ENCODE measurements around the gene ZCCHC3.
A peak's percentile ranks its signal among the peaks of the same experiment; 100 is the strongest.
"Not testable (repeated sequence)": the region's sequence is repeated elsewhere in the genome, so short reads cannot be mapped to it uniquely, and the experiment has no call there.

ZCCHC3 gene

DNA sequence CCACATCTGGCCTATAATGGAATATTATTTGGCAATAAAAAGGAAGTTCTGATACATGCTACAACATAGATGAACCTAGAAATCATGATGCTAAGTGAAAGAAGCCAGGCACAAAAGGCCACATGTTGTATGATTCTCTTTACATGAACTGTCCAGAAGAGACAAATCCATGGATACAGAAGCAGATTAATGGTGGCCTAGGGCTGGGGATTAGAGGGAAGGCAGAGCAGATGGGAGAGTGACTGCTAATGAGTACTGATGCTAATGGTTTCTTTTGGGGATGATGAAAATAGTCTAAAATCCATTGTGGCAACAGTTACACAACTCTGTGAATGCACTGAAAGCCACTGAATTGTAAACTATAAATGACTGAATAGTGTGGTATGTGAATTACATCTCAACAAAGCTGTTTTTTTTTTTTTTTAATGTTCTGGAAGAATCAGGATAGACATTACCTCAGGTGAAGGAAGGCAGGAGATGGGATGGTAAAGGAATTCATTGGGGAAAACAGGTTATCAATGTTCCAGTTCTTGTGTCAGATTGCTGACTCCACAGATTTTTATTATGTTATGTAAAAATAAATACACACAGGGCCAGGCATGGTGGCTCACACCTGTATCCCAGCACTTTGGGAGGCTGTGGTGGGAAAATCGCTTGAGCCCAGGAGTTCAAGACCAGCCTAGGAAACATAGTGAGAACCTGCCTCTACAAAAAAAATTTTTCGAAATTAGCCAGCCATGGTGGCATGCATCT, 19.1 kb downstream of the ZCCHC3 start:
- DNase-seq, result no peak

GRCh38 chr20:324177-325044, 27.0 kb downstream of the ZCCHC3 start:
- peak; percentile 96 for DNase-seq

GRCh38 chr20:325045-325888, 27.9 kb downstream of the ZCCHC3 start, which contains the start of gene SOX12:
Gene SOX12 (plus strand): TSS chr20:325552. CDS start chr20:325925, 373 bp downstream.
- peak; percentile 99 for DNase-seq

DNA sequence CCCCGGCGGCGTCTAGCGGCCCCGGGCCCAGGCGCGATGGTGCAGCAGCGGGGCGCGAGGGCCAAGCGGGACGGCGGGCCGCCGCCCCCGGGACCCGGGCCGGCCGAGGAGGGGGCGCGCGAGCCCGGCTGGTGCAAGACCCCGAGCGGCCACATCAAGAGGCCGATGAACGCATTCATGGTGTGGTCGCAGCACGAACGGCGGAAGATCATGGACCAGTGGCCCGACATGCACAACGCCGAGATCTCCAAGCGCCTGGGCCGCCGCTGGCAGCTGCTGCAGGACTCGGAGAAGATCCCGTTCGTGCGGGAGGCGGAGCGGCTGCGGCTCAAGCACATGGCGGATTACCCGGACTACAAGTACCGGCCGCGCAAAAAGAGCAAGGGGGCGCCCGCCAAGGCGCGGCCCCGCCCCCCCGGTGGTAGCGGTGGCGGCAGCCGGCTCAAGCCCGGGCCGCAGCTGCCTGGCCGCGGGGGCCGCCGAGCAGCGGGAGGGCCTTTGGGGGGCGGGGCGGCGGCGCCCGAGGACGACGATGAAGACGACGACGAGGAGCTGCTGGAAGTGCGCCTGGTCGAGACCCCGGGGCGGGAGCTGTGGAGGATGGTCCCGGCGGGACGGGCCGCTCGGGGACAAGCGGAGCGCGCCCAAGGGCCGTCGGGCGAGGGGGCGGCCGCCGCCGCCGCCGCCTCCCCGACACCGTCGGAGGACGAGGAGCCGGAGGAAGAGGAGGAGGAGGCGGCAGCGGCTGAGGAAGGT, 28.7 kb downstream of the ZCCHC3 start:
- DNase-seq, result peak; percentile 60

DNA sequence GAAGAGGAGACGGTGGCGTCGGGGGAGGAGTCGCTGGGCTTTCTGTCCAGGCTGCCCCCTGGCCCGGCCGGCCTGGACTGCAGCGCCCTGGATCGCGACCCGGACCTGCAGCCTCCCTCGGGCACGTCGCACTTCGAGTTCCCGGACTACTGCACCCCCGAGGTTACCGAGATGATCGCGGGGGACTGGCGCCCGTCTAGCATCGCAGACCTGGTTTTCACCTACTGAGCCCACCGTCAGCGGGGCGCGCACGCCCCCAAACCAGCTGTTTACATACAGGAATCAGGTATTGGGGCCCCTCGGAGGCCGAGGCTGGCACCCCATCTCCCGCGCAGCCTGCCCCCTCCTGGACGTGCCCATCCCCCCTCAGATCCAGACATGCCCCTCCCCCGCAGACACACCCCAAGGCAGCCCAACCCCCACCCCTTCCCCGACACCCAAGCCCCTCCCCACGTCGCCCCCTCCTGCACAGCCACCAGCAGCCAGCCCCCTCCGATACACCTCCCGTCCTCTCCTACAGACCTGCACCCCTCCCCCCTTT, 29.3 kb downstream of the ZCCHC3 start:
- no peak for DNase-seq

GRCh38 chr20:327186-328026, 30.0 kb downstream of the ZCCHC3 start:
- DNase-seq, result peak; percentile 80

DNA sequence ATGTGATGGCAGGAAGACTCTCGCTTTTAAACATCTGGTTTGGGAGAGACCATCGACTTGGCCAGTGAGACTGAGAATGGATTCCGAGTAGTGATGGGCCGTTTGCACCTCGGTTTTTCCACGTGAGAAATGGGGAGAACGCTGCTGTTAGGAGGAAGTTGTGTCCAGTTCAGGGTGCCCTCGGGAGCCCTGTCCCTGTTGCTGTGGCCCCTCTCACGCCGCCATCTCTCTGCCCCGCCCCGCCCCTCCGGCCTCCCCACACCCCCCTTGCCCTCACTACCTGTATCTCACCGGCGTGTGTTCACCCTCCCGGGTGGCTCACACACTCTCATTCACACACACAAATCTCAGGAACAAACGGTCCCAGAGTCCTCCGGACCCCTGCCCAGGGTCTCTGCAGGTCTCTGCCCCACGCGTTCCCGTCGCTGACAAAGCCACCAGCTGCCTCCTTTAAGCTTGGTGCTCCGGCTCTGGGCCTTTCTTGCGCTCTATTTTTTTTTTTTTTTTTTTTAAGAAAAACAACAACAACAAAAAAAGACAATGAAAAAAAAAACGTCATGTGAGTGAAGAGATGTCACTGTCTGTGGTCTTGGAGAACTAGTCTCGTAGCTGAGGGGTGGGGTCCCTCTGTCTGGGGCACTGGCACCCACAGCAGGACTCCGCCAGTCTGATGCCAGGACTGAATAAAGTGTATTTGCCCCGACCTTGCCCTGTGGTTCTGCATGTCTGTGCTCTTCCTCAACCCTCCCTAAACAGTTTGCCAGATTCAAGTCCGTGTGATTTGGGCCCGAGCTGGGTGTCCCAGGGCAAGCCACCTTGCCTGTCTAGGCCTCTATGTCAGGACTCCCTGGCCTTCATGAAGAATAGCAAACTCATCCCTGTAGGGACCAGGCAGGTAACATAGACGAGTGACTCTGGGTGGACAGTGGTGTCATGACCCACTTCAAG, 30.9 kb downstream of the ZCCHC3 start:
- DNase-seq, result no peak

GRCh38 chr20:328975-329695, 31.8 kb downstream of the ZCCHC3 start:
- no peak for DNase-seq

GRCh38 chr20:329851-330232, 32.5 kb downstream of the ZCCHC3 start:
- no peak for DNase-seq

- peak; percentile 71 for DNase-seq
These were observed 33.1 kb downstream of the ZCCHC3 start for GRCh38 chr20:330233-331149.

GRCh38 chr20:334578-334977, 37.2 kb downstream of the ZCCHC3 start:
- DNase-seq, result no peak

GRCh38 chr20:336040-336439, 38.7 kb downstream of the ZCCHC3 start:
- DNase-seq, result not testable (repeated sequence)

DNA sequence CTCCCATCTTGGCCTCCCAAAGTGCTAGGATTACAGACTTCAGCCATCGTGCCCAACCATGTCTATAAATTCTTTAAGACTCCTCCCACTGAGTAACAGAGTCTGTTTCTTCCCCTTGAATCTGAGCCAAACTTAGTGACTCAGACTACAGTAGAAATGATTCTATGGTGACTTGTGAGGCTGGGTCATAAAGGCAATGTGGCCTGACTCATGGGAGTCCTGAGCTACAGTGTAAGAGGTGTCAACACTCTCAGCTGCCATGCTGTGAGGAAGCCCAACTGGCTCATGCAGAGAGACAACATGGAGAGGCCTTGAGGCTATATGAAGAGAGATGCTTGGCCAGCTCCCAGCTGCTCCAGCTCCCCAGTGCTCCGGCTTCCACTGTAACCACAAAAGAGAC, 44.3 kb downstream of the ZCCHC3 start:
- peak; percentile 63 for DNase-seq

DNA sequence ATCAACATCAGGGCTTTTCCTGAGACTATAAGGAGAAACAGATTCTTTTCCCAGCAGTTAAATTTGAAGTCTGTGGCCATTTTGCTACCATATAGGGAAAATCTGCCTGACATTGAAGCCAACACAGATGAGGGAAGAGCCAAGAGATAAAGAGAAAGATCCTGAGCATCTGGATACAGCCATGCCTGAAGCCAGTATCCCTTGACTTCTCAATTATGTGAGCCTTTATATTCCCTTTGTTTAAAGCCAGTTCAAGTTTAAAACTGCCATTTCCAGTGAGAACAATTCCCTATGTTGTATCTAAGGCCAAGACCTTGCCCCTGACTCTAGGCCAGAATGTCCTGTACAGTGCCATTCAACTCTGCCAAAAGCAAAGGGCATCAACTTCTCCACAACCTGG, 45.7 kb downstream of the ZCCHC3 start:
- no peak for DNase-seq

DNA sequence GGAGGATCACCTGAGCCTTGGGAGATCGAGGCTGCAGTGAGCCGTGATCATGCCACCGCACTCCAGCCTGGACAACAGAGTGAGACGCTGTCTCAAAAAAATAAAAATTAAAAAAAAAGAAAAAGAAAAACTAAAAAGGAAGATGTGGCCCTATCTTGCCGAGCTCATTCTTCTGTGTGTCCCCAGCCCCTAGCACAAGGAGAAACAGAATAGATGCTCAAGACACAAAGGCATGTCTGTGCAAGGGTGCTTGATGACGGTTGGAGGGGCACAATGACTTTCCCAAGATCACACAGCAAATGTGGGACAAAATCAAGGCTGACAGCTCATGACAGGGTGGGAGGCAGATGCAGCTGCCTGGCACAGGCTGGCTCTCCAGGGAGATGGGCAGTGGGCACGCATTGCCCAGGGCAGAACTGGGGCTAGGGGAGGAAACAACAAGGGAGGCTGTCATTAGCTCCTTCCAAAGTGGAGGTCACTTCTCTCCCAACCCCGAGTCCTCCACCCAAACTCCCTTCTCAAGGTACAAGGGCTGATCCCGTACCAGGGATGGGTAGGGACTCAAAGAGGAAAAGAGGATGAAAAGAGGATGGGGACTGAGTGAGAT, 48.8 kb downstream of the ZCCHC3 start:
- DNase-seq, result no peak

DNA sequence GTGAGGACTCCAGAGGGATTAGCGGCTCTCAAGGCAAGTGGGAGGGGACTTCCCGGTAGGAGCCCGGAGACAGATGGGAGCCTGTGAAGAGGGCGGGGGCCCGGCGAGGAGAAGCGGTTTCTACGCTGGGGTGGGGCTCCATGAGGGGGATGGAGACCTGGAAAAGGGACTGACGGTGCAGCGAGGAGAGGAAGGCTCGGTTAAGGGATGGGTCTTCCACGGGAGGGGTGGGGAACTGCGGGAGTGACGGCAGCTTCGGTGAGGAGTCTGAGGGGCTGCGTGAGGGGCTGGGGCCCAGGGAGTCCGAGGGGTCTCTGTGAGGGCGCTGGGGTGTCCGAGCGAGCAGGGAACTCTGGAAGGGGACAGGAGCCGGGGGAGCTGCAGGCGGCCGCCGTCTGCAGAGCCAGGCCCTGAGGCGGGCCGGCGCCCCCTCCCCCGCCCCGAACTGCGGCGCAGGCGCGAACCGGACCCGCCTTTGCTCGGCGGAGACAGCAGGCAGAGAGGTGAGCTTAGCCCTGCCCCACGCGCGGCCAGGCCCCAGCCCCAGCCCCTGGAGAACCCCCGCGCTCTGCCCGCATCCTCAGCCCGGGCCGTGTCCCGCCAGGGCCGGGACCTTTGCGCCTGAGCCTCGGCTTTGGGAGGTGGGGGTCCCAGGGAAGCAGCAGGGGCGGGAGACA, 49.4 kb downstream of the ZCCHC3 start, which contains the start of gene NRSN2:
Gene NRSN2 (plus strand): TSS at position 472 of the 677 bp plus-strand sequence. CDS start 2,533 bp downstream, outside the sequence.
- peak; percentile 52 for DNase-seq

GRCh38 chr20:347317-347639, 49.9 kb downstream of the ZCCHC3 start:
- DNase-seq, result no peak

Data from stimulated activated CD4-positive, alpha-beta T cell treated with anti-CD3 and anti-CD28 coated beads, Interleukin-15, amount 100 ng/mL, for 24 hours (primary cell).